GM21526 (cell line): ENCODE data around the gene ELFN1.
"Not testable (repeated sequence)": the region's sequence is repeated elsewhere in the genome, so short reads cannot be mapped to it uniquely, and the experiment has no call there.

Source experiments
- ATAC-seq: cut with Tn5 transposase; IDR thresholded peaks from one replicate; pipeline ENCODE4 v1.9.1; 2021; ENCODE audit warnings: moderate library complexity; ENCODE audit not compliant: unreplicated experiment, low FRiP score

The ELFN1 gene

GRCh38 chr7:1749864-1750466 is 79.9 kb downstream of the ELFN1 start:
- no peak for ATAC-seq

DNA sequence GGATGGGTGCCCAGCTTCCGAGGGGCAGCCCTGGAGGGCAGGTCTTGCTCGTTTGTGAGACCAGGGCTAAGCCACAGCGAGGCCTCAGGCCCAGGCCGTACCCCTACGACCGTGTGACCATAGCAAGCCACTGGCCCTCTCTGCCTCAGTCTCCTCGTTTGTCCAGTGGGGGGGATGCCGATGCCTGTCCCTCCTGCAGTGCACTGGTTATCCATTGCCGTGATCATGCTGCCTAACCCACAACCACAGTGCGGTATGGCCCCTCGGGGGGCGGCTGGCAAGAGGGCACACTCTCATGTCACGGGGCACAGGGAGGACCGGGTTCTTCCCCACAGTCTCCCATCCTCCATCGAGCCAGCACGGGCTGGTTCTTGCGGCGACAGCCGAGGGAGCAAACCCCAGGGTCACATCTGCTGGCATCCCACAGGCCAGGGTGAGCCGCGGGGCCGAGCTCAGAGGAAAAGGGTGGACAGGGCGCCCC is 80.5 kb downstream of the ELFN1 start:
- no peak for ATAC-seq

DNA sequence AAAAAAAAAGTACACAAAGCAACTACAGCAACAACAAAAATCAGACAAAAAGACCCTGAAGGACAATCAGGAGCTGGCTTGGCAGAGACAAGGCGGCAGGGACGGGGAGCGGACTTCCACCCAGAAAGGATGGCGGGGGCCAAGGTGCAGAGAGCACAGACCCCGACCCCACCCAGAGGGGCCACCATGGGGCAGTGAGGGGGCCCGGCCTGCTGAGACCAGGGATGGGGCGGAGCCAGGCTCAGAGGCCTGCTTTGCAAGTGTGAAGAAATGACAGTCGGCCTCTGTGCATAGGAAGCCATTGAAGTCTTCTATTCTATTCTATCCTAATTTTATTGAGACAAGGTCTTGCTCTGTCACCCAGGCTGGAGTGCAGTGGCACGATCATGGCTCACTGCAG is 82.0 kb downstream of the ELFN1 start:
- ATAC-seq: no peak

DNA sequence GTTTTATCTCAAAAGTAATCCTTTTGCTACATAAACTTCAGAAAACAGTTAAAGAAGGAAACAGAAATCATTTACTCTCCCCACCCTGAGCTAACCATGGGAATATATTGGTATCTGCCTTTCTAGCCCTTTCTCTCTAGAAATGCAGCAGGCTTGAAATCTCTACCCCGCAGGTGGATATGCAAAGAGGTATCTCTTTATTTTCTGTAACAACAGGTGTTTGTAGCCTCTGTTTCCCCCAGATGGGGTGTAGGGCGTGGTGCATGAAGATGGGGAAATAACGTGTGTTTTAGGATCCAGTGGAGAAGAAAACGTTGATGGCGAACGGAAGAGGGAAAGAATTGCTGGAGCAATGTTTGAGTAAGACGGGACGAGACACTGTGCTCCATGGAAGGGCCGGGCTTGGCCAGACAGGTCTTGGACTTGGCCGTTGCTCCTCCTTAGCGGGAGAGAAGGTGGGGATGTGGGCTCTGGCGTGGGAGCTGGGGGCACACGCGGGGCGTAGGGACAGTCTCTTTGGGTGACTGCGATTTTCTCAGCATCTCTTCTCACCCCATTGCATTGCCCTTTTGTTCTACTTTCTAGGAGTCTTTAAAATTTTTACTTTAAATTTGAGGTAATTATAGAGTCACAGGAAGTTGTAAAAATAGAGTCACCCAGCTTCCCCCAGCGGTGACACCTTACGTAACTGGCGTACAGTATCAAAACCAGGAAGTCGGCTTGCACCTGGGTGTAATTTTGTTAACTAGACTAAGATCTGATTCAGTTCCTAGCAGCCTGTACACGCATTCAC is 82.9 kb downstream of the ELFN1 start:
- no peak for ATAC-seq

DNA sequence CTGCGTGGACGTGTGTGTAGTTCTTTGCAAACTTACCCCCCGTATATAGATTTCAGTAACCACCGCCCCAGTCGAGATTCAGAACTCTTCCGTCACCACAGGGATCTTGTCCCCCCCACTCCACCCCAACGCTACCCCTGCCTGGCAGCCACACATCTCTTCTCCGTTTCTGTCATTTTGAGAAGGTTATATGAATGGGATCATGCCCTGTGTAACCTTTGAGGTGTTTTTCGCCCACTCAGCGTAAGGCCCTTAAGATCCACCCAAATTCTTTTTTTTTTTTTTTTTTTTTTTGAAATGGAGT is 83.4 kb downstream of the ELFN1 start:
- ATAC-seq: no peak

- no peak for ATAC-seq
Observed at GRCh38 chr7:1754345-1754908, 84.3 kb downstream of the ELFN1 start.

GRCh38 chr7:1755783-1756625 is 85.9 kb downstream of the ELFN1 start:
- no peak for ATAC-seq

GRCh38 chr7:1757601-1758000 is 87.5 kb downstream of the ELFN1 start:
- no peak for ATAC-seq

- no peak for ATAC-seq
Observed at GRCh38 chr7:1758028-1758858, 88.2 kb downstream of the ELFN1 start.

- ATAC-seq: no peak
Observed at GRCh38 chr7:1758859-1759521, 88.9 kb downstream of the ELFN1 start.

DNA sequence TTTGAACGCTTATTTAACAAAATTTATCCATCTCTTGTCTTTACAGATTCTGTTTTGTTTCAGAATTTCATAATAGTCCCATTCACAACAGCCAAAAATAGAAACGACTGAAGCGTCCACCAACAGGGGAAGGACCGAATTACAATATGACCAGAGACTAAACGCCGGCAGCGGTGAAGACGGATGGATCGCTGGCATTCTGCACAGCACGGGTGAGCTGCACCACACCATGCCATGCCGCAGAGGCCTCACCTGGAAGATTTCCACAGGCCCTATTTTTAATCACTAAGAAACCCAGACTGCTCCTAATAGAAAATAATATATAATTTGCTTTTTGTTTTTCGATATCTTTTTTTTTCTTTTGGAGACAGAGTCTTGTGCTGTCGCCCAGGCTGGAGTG is 91.0 kb downstream of the ELFN1 start:
- no peak for ATAC-seq

- ATAC-seq: no peak
Observed at GRCh38 chr7:1761774-1762173, 91.7 kb downstream of the ELFN1 start.

DNA sequence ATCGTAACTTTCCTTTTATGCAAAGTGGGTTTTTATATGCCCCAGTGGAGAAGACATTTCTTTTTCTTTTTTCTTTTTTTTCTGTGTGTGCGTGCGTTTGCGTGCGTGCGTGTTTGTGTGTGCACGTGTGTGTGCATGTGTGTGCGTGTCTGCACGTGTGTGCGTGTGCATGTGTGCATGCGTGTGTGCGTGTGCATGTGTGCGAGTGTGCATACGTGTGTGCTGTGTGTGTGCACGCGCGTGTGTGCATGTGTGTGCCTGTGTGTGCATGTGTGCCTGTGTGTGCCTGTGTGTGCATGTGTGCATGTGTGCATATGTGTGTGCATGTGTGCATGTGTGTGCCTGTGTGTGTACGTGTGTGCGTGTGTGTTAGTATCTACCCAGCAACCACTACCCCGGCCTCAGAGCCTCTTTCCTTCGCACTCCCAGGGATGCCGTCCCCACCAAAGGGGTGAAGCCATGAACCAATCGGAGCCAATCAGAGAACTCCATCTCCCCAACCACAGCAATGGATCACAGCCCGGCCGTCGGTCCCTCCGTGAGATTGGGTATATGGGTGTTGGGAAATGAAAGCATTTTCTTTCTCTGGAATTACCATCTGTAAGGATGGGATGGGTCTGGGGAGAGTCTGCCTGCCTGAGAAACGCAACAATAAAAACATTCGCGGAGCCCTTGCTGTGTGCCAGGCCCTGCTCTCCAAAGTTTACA is 92.3 kb downstream of the ELFN1 start:
- ATAC-seq: no peak

- no peak for ATAC-seq
Observed at GRCh38 chr7:1763033-1763432, 93.0 kb downstream of the ELFN1 start.

DNA sequence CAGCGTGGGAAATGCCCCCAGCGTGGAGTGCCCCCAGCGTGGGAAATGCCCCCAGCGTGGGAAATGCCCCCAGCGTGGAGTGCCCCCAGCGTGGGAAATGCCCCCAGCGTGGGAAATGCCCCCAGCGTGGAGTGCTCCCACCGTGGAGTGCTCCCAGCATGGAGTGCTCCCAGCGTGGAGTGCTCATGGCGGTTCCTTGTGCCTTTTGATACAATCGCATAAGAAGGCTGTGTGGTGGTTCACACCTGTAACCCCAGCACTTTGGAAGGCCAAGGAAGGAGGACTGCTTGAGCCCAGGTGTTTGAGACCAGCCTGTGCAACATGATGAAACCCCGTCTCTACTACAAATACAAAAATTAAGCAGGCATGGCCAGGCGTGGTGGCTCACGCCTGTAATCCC is 93.8 kb downstream of the ELFN1 start:
- ATAC-seq: not testable (repeated sequence)

GRCh38 chr7:1765336-1765735 is 95.3 kb downstream of the ELFN1 start:
- no peak for ATAC-seq

- ATAC-seq: no peak
Observed at GRCh38 chr7:1767524-1767923, 97.4 kb downstream of the ELFN1 start.

DNA sequence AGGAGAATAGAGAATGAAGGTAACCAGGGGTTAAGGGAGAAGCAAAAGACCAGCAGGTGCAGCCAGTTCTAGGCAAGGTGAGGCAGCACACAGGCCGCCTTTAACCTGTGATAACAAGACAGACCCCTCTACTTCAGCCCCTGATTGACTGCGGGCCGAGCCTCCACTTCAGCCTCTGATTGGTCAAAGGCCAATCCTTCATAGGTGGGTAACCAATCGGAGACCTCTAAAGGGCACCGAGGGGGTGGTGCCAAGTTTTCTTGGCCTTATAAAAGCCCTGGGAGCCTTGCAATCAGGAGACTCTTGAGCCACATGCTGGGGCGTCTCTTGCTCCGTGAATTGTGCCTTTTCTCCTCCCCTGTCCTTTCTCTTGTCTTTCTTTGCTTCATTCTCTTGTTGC is 98.8 kb downstream of the ELFN1 start:
- ATAC-seq: no peak
